GM18951 (cell line): ENCODE results near the gene TREH.

Source experiments
- POLR2A ChIP-seq: IDR thresholded peaks from 4 replicates; pipeline ENCODE4 v1.6.1; 2011; ENCODE audit warnings: mild to moderate bottlenecking; ENCODE audit not compliant: insufficient read length, insufficient read depth; ENCODE audit errors: extremely low read depth
- in situ Hi-C: fragments of 300-500 bp; cut with MboI; formaldehyde crosslinking; loops from one replicate; pipeline ENCODE4 v1.12.0; 2022; ENCODE audit warnings: low sequenced_read_pairs, mixed read lengths, inconsistent platforms; ENCODE audit not compliant: unreplicated experiment

TREH gene

DNA sequence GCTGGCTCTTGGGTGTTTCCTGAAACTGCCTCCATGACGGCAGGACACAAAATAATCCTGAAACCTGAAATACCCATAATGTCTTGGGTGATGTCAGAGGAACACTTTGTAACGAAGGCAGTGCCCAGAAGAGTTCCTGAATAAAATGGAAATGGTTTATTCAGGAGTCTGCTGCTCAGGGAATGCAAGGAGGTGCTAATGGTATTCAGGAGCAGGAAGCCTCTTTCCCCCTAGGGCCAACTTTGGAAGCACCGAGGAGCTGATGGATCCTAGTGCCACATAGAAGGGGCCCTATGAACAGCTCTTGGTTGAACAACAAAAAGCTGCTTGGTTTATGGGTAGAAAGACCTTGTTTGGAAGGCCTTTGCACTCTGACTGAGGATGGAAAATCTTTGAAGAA lies 15.5 kb downstream of the TREH start:
- in situ Hi-C loops = no loop called here
- no peak for TF ChIP-seq POLR2A

DNA sequence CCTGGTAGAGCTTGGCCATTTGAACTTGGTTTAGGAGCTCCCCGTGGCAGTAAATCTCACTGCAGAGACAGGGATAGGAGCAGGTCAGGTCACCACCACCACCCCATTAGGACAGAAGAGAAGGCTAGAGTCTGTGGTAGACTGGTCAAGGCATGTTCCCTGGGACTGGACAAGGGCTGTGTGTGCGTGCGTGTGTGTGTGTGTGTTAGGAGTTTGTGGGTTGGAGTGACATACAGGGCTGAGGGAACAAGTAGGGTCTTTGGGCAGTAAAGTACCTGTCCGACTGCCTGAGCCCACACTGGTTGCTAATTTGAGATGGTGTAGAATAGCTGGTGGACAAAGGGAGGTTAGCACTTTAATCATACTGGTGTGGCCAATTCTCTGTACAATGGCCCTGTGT lies 16.1 kb downstream of the TREH start:
- in situ Hi-C loops = no loop called here
- no peak for TF ChIP-seq POLR2A

DNA sequence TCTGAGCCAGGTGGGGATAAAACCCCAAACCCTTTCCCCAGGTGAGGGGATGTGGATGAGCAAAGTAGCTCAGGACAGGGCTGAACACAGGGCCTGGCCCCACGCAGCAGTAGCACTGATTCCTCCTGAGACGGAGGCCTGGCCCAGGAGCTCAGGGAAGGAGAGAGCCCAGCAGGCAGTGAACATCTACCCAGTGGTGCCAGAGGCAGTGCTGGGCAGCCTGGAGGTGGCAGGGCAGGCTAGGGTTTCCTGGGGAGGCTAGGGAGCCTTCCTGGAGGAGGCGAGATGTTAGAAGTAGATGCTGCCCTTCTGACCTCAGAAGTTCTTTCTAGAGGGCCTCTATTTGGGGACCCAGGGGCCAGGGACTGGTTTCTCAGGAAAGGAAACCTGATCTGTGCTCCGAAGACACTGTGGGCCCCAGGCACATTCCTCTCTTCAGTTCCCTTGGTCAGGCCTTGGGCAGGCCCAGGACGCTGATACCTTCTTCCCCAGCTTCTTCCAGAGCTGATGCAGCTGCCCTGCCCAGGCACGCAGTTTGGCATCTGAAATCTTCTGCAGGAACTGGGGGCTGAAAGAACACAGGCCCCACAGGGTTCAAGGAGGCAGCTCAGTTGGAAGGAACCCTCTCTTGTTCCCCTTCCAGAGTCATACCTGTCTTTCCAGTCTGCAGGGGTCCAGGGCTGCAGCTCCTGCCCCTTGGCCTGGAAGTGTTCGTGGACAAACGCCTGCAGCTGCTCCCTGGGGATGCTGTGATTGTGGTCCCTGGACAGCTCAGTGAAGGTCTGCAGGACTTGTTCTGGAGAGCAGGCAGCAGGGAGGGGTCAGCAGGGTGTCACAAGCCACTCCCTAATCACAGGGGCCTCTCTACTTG lies 16.8 kb downstream of the TREH start:
- TF ChIP-seq POLR2A = no peak
- in situ Hi-C loops = no loop called here

DNA sequence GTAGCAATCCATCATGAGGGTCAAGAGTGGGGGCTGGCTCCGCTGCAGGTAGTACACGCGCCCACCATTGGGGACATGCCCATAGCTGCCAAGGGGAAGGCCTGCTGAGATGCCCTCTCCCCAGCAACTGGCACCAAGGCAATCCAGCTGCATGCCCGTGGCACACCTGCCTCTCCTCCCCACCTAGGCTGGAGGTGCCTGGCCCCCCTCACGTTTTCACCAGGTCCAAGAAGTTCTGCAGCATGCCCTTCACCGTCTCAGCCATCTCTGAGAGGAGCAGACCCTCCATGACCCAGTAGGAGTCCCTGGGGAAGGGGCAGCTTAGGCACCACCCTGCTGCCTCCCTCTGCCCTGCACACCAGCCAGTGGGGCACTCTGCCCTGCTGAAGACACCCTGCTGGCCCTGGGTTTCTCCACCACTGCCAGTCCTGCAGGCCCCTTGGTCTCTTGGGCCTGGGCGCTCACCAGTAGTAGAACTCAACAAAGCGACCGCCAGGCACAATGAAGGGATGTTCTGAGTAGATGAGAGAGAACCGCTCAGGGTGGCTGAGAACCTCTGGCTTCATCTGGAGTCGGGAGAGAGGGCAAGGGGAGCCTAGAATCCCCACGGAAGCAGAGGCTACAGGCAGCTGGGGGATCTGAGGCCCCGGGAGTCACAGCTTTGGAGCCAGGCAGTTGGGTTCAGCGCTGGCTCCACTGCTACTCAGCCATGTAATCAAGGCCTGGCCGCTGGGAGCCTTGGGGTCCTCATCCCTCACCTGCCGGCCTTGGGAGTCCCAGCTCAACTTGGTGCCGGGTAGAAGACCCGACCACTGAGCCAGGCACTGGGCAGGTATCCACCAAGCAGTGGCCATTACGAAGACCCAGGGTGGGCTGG lies 17.8 kb downstream of the TREH start:
- no peak for TF ChIP-seq POLR2A
- in situ Hi-C loops = no loop called here

DNA sequence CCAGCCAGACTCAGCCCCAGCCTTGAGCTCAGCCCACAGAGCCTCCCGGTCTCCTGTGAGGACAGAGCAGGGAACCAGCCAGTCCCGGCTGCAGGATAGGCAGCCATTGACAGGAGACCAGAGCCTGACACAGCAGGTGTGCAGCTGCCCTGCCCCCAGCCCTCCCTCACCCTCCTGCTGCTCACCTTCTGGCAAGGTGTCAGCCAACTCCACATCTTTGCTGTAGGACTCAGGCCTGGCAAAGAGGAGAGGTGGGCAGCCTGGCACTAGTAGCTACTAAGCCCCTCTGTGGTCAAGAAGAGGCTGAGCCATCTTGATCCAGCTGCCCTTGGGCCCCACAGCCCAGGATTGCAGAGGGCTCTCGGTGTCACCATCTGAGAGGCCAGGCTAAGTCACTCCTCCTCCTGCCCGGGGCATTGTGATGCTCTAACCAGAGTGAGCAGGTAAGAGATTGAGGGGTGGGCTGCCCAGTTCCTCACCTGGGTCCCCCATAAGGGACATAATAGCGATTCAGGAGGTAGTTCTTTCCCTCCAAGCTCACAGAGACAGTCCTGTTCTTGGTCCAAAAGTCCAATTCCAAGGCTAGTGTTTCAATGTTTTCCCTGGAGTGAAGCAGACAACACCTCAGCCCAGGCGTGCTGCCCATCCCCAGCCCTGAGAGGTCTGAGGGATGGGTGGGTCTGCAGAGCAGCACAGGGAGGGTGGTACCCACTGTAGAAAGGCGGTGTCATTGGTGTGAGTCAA lies 18.6 kb downstream of the TREH start:
- no peak for TF ChIP-seq POLR2A
- in situ Hi-C loops = no loop called here

DNA sequence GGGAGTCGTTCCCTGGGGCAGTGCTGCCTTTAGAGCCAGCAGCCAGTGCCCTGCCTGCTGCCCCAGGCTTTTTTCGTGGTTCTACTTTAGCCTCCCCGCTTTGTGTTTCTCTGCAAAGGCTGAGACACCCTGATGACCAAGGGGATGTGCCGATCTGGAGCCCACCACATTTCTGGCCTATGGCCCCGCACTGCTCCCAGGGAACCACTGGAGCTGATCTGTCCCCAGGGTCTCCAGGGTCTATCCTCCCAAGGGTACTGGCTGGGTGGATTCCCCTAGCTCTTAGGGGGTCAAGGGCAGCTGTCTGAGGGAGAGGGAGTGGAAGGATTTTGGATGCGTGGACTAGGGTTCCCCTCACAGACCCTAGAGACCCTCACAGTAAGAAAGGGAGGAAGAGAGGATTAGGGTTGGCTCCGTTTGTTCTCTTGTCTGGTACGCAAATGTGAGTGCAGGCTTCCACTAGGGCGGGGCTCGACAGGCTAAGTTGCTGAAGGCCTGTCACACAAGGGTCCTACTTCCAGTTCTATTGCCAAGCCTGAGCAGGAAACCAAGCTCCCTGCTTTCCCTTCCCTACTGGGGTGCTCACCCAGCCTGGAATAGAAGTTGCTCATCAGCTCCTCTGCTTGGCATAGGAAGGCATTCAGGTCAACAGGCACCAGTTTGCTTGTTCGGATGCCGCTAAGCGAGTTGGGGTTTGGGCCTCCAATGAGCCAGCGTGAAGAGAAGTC lies 19.3 kb downstream of the TREH start:
- in situ Hi-C loops = no loop called here
- TF ChIP-seq POLR2A = no peak

DNA sequence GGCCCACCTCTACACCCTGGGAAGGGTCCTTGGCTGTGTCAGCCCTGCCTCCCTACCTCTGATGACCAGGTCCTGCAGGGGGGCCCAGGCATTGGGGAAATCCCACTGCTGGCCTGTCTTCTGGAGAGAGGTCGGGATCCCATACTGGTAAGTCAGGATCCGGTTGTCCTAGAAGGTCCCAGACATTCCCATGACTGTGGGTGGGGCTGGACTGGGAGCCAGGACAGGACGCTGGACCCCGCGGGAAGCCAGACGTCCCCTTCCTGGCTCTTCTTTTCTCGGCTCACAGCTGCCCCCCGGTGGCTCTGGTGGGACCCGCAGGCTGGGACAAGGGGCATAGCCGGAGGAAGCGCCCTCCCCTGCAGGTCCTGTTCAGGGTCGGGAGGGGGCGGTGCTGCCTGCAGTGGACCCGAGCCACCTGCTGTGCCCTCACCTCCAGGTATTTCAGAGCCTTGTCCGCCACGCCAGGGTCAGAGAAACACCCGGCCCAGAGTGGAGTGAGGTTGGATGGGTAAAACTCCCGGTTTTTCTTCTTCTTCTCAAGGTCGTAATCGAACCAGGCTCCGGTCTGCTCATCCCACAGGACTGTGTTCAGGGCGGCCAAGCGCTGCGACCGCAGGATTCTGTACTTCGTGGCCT lies 20.0 kb downstream of the TREH start:
- TF ChIP-seq POLR2A = no peak
- in situ Hi-C loops = no loop called here

DNA sequence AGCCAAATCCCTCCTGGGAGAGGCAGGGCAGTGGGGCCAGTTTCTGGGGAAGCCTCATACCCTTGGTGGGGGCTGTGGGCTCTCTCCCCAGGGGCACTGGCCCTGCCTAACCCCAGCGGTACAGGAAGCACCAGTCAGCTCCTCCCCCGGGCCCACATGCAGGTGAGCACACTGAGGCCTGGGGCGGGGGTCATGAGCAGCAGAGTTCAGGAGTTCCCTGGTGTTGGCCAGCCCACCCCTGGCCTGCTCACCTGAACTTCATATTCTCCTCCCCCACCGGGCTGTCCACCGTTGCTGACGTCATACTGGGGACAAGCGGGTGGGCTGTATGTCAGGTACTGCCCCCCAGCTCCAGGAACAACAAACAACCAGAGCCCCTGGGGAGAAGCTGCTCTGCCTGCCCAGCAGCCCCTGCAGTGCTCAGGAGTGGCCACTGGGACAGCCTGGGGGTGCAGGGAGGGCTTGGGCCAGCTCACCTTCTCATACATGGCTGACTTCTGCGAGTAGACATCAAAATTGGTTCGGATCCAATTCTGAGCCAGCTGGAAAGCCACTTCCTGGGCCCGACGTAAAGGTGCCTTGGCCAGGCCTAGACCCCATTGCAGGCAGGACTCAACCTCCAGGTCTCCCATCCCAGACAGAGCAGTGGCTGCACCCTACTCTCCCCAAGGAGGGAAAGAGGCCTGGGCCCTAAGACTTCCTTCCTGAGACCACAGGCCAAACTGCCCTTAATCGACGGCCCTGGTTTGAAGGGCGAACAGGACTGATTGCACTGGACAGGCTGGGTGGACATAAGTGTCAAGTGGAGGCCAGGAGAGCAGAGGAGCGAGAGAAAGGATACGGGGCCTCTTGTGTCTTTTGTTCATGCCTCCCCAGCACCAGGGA lies 20.8 kb downstream of the TREH start:
- TF ChIP-seq POLR2A = no peak
- in situ Hi-C loops = no loop called here

DNA sequence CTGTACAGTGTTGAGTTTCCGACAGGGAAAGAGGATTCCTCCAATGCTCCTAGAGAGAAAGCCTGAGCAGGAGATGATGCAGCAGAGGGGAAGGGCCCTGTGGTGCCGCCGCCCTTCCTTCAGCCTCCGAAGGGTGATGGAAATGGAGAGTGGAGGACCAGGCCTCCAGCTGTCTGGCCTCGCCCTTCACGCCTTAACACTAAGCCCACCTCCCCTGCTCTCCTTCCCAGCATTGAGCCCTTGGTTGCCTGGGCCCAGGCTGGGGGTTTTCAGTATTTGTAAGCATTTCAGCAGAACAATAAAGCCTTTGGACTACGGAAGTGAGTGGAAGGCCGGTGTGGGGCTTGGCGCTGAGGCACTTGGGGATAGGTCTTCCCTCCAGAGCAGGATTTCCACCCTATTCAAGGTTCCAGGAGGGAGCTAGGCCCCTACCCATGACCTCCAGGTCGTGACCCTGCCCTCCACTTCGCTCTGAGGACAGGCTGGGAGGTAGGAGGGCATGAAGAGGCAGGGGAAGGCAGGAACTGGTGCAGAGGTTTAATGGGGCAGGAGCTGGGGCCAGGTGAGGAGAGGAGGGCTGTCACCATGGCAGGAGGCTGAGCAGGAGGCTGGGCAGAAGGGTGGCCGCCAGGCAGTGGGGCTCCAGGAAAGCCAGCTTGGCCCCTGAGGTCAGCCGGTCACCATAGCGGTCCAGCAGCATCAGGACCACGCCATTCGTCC lies 21.6 kb downstream of the TREH start:
- no peak for TF ChIP-seq POLR2A
- in situ Hi-C loops = no loop called here

DNA sequence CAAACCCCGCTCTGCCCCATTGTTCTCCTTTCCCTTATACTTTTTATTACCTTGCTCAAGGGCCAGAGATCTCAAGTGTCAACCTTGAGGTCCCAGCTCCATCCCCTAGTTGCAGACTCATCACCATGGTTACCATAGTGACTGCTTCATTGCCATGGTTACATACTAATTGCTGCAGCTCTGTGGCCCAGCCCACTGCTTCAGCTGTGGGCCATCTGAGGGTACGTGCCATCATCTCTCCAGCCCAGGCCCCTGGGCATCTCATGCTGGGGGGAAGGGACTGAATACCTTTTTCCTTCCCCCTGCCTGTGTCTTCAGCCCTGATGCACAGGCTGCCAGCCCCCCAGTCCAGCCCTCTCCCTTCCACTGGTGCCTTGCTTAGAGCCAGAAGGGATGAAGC lies 22.2 kb downstream of the TREH start:
- TF ChIP-seq POLR2A = no peak
- in situ Hi-C loops = no loop called here

DNA sequence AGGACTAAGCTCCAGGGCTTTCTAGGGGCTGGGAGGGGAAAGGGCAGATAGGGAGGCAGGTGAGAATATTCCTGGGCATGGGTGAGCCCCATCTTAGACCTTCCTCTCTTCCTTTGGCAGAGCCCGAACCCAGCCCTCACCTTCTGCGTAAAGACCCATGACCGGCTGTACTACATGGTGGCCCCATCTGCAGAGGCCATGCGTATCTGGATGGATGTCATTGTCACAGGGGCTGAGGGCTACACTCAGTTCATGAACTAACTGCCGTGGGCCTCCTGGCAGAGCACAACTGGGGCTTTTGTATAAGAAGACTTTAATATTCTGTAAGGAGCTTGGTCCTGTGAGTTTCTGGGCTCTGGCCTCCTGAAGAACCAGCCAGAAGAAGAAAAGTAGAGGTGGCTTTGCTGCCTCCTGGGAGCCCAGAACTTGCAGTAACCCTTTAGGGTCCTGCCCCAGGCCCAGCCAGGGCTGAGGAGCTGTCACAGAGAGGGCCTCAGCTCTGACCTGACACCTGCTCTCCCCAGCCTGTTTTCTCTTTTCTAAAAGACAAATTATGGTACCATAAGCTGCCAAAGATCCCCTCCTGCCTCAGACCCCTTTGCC lies 22.8 kb downstream of the TREH start:
- no peak for TF ChIP-seq POLR2A
- in situ Hi-C loops = no loop called here
